GM06990 (cell line): ENCODE results near the gene KCNJ14.

ENCODE experiments used
- DNase-seq: peaks from one replicate; pipeline ENCODE4 v3.0.0-alpha.2; 2011; ENCODE audit not compliant: insufficient read length; ENCODE audit errors: extremely low read depth
- H3K27me3 ChIP-seq: replicated peaks from 2 replicates; pipeline ENCODE4 v1.6.0; 2011; ENCODE audit warnings: low read length; ENCODE audit not compliant: control insufficient read depth, insufficient read depth
- H3K36me3 ChIP-seq: 2 replicates; pipeline ENCODE4 v1.5.1; 2011; ENCODE audit warnings: low read length; ENCODE audit not compliant: control insufficient read depth, insufficient read depth
- H3K4me3 ChIP-seq: replicated peaks from 2 replicates; pipeline ENCODE4 v1.5.1; 2011; ENCODE audit warnings: low read depth, mild to moderate bottlenecking, control low read depth, low read length
- TF ChIP-seq, protein P1 (sequence below): IDR thresholded peaks from 2 replicates; pipeline ENCODE4 v1.5.1; 2011; ENCODE audit warnings: low read length, control low read depth, mild to moderate bottlenecking, inconsistent platforms; ENCODE audit not compliant: insufficient read depth, poor library complexity, severe bottlenecking

The KCNJ14 gene

DNA sequence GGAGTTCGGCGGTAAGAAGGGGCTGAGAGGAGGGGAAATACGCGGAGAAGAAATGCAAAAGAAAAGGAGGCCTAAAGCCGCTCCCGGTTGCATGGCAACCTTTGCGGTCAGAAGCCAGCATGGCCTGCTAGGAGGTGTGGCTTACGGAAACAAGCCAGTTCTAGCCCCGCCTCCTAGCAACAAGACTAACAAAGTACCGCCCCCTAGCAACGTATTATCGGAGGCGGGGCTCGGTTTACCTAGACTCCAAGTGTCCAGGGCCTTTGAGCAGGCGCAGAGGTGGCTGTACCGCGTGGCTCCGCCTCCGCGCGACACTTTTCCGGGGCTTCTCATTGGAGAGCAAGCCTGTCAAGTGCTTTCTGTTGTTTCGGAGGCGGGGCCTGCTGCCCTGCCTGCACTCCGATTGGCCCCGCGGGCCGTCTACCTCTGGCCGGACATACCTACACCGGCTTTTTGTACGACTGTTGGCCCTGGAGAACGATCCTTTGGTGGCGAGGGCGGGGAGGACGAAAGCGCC is 13.5 kb downstream of the KCNJ14 start:
- H3K4me3 ChIP-seq = peak overlapping the region; percentile 82
- TF ChIP-seq, protein P1, sequence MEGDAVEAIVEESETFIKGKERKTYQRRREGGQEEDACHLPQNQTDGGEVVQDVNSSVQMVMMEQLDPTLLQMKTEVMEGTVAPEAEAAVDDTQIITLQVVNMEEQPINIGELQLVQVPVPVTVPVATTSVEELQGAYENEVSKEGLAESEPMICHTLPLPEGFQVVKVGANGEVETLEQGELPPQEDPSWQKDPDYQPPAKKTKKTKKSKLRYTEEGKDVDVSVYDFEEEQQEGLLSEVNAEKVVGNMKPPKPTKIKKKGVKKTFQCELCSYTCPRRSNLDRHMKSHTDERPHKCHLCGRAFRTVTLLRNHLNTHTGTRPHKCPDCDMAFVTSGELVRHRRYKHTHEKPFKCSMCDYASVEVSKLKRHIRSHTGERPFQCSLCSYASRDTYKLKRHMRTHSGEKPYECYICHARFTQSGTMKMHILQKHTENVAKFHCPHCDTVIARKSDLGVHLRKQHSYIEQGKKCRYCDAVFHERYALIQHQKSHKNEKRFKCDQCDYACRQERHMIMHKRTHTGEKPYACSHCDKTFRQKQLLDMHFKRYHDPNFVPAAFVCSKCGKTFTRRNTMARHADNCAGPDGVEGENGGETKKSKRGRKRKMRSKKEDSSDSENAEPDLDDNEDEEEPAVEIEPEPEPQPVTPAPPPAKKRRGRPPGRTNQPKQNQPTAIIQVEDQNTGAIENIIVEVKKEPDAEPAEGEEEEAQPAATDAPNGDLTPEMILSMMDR = no peak
- peaks cover 15% of the 10 kb centered on the region for H3K36me3 ChIP-seq
- DNase-seq = peak; percentile 100
- H3K27me3 ChIP-seq = no peaks in the 10 kb centered on the region

DNA sequence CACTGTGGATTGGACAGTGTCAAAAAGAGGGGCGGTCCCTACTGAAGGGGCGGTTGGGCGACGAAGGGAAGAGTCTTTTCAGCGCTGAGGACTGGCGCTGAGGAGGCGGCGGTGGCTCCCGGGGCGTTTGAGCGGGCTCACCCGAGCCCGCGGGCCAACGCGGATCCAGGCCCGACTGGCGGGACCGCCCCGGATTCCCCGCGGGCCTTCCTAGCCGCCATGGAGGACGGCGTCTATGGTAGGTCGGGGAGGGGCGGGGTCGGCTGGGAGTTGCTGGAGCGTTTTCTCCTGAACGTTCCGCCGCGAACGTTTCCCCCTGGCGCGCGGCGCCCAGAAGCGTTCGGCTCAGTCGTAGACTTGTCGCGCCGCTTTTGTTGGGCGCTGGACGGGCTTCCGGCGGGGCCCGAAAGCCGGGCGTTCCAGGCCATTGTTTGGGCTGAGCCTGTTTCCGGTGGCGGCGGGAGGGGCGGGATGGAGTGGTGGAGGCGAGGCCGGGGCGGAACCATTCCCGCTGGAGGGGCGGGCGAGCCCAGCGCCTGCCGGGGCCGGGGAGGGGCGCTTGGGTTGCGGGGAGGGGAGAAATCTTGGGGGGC is 14.0 kb downstream of the KCNJ14 start, which contains the start of gene CYTH2:
Gene CYTH2, plus strand, starts transcription at position 81 of the 593 bp plus-strand sequence. Its CDS starts 139 bp downstream, at position 220.
- Histone ChIP-seq H3K4me3 (peak within 1 kb of the TSS; percentile 82), H3K27me3 (no peaks in the 10 kb centered on the region), H3K36me3 (peaks cover 15% of the 10 kb centered on the region)
- DNase-seq = peak; percentile 80
- TF ChIP-seq, protein P1 = no peak

DNA sequence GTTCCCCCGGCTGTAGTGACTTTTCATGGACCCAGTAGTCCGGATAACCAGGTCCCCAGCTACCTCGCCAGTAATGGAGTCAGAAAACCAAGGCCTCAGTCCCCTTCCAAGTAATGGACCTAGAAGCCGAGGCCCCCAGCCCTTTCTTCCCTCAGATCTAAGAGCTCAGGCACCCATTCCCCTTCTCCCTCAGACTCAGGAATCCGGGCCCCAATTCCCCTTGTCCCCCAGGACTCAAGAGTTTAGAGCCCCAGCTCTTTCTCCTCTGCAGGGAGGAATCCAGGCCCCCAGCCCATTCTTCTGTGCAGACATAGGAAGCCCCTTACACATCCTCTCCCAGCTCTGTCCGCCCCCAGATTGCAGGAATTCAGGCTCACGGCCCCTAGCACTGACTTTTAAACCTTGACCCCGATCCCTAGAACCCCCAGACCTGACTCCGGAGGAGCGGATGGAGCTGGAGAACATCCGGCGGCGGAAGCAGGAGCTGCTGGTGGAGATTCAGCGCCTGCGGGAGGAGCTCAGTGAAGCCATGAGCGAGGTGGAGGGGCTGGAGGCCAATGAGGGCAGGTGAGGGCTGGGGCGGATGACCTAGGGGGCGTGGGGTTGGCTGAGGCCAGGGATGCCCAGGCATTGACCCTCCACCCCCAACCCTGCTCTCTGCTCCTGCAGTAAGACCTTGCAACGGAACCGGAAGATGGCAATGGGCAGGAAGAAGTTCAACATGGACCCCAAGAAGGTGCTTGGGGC is 14.7 kb downstream of the KCNJ14 start:
- TF ChIP-seq, protein P1 = no peak
- peak overlapping the region; percentile 82 for H3K4me3 ChIP-seq
- H3K36me3 ChIP-seq = peaks cover 15% of the 10 kb centered on the region
- no peaks in the 10 kb centered on the region for H3K27me3 ChIP-seq
- DNase-seq = no peak

DNA sequence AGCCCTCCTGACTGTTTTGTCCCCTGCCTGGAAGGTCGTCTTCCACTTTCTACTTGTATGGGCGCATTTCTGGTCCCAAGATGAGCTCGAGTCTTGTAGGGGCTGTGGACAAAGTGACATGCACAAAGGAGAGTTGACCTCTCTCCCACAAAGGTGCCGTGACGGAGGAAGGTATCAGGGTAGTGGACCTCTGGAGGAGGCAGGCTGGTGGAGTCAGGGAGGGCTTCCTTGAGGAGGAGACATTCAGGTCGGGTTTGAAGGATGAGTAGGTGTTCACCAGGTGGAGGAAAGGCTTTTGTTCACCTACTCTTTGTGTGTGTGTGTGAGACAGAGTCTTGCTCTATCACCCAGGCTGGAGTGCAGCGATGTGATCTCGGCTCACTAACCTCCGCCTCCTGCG is 15.5 kb downstream of the KCNJ14 start:
- TF ChIP-seq, protein P1 = no peak
- no peak for DNase-seq
- no peak overlapping the region for H3K4me3 ChIP-seq
- no peaks in the 10 kb centered on the region for H3K27me3 ChIP-seq
- H3K36me3 ChIP-seq = peaks cover 19% of the 10 kb centered on the region

DNA sequence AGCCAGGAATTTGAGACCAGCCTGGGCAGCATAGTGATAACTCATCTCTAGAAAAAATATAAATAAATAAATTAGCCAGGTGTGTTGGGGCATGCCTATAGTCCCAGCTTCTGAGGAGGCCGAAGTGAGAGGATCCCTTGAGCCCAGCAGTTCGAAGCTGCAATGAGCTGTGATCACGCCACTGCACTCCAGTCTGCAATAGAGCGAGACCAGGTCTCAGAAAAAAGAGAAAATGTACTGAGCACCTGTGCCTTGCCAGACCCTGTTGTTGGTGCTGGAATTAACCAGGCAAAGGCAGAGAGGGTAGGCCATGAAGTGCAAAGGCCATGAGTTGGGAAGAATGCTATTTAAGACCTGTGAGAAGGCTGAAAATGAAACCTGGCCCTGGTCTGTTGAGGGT is 16.5 kb downstream of the KCNJ14 start:
- DNase-seq = no peak
- peaks cover 23% of the 10 kb centered on the region for H3K36me3 ChIP-seq
- TF ChIP-seq, protein P1 = no peak
- H3K27me3 ChIP-seq = no peaks in the 10 kb centered on the region
- H3K4me3 ChIP-seq = no peak overlapping the region
